ENCODE measurements around the gene CDK9.
A peak's percentile ranks its signal among the peaks of the same experiment; 100 is the strongest.
"Not testable (repeated sequence)": the region's sequence is repeated elsewhere in the genome, so short reads cannot be mapped to it uniquely, and the experiment has no call there.

The CDK9 gene

DNA sequence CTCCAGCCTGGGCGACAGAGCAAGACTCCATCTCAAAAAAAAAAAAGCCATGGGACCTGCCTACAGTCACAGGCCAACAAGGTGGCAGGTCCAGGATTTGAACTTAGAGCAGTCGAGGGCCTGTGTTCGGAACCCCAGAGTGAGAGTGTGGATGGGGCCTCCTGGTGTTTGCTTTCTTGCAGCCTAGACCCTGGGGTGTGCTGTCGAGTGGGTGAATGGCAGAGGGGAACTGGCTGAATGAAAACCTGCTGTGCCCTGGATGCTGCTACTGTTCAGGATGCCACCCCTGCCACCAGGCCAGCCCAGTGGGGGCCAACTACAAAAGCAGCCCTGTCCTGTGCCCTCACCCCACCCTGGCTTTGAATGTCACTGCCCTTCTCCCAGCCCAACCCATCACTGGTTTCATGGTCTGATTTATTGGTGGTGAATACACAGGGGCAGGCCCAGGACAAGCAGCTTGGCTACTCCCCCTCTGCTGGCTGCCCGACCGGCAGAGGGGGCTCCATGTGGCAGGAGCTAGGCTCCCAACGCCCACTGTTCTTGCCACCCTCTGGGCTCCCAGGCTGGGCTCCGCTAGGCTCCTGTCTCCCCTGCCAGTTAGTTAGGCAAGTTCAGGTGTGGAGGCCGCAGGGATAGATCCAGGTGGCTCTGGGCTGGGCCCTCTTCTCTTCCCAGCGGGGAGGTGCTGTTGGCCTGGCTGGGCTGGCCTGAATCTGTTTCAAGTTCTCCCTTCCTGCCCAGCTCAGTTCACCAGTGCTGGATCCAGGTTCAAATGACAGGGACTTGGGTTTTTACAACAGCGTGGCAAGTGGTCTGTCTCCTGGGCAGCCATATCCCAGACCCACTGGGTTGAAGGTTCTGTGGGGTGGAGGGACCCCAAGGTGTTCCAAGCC is 29.0 kb downstream of the CDK9 start:
- in situ Hi-C loops (cut with HindIII; ENCODE audit: low pct_ligation_motif_present, low pct_unique_long_range_greater_than_20kb, low sequenced_read_pairs): no loop called here
- DNase-seq: no peak

DNA sequence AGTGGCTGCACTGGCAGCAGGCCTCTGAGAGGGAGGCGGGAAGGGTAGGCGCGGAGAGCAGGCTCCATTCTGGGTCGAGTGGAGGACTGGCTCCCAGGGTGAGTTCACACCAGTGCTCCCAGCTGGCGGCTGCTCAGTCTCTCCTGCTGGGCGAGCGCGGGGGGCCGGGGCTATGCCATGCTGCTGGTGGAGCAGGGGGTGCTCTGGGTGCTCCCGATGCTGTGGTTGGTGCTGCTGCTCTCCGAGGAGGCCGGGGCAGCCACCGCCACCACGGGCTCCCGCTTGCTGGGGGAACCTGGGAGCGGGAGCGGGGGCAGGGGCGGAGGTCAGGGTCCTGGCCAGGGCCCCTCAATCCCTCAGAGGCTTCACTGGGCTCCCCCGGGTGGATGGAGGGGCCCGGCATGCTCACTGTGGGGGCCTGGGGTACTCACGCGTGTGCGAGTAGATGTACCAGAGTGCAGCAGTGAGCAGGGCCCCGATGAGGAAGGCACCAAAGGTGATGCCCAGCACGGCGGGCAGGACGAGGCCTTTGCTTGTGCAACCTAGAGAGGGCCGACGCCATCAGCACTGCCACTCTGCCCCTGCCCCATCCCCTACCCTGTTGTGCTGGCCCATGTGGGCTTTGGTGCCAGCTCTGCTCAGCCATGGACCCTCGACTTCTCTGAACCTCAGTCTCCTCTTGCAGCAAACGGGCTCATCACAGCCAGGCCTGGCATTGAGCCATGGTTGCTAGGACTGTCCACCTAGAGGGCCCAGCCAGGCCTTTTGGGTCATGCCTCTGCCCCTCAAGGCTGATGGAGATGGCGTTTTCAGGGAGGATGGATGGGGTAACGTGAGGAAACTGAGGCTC is 29.9 kb downstream of the CDK9 start:
- DNase-seq: no peak
- in situ Hi-C loops (cut with HindIII; ENCODE audit: low pct_ligation_motif_present, low pct_unique_long_range_greater_than_20kb, low sequenced_read_pairs): no loop called here

DNA sequence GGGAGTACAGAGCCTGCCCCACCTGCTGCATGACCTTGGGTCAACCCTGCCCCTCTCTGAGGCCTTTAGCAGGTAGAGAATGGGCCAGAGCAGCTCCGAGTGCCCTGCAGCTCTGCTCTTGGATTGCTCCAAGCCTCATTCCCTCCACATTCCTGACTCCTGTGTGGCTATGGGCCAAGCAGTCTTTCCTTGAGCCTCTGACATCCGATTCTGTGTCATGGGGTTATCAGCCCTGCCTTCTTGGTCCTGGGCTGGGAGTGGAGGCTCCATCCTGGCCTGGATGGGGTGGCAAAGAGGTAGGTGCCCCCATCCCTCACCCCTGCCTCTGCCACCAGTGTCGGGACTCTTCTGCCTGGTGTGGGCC is 30.5 kb downstream of the CDK9 start:
- DNase-seq: no peak
- in situ Hi-C loops (cut with HindIII; ENCODE audit: low pct_ligation_motif_present, low pct_unique_long_range_greater_than_20kb, low sequenced_read_pairs): no loop called here

DNA sequence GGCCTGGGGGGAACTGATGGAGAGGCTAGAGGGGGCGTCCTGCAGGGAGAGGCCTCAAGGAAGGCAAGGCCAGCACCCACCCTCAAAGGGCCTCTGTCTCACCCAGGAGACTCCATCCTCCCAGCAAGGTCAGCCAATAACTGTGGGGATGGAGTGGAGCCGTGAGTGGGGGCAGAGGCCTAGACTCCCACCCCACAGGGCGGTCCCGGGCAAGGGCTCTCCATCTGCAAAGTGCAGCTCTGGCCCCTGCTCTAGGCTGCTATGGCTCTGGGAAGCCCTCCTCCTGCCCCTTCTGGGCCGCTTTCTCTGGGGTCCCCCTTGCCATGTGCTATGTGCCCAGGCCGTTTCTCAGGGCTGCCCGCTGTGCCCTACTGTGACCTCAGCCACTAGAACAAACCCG is 30.9 kb downstream of the CDK9 start:
- no peak for DNase-seq
- in situ Hi-C loops (cut with HindIII; ENCODE audit: low pct_ligation_motif_present, low pct_unique_long_range_greater_than_20kb, low sequenced_read_pairs): no loop called here

DNA sequence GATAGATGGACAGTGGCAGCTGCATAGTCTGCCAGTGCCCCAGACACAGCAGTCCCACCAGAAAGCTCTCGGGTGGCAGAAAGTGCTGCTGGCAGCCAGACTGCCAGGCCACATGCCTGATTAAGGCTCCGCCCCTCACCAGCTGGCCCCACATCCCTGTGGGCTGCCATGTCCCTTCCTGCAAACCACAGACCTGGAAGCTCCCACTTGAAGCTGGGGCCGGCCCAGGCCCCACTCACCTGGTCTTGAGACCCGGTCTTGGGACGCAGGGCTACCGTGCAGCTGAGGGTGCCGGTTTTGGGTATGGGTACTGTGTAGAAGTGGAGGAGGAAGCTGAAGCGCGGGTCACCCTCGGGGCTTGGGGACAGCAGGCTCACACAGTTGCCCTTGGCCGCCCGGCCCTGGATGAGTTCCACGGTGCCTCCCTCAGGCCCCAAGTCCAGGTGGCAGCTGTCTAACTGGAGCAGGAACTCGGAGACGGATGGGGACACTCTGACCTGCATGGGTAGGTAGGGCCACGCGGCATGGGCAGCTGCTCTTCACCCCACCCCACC is 32.1 kb downstream of the CDK9 start:
- in situ Hi-C loops (cut with HindIII; ENCODE audit: low pct_ligation_motif_present, low pct_unique_long_range_greater_than_20kb, low sequenced_read_pairs): no loop called here
- DNase-seq: no peak

DNA sequence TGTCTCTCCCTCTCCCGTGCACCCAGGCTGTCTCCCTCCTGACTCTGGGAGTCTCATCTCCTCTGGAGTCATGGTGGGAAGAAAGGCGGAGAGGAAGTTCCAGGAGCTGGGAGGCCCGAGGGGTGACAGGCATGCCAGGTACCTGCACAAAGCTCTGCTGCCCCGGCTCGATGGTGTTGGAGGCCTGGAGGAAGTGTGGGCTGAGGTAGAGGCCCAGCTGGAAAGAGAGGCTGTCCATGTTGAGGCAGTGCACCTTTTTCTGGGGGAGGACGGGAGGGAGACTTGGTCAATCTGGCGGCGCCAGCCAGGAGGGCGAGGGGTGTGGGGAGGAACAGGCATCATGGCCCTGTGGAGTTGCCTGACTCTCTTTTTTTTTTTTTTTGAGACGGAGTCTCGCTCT is 32.7 kb downstream of the CDK9 start:
- in situ Hi-C loops (cut with HindIII; ENCODE audit: low pct_ligation_motif_present, low pct_unique_long_range_greater_than_20kb, low sequenced_read_pairs): no loop called here
- DNase-seq: no peak

DNA sequence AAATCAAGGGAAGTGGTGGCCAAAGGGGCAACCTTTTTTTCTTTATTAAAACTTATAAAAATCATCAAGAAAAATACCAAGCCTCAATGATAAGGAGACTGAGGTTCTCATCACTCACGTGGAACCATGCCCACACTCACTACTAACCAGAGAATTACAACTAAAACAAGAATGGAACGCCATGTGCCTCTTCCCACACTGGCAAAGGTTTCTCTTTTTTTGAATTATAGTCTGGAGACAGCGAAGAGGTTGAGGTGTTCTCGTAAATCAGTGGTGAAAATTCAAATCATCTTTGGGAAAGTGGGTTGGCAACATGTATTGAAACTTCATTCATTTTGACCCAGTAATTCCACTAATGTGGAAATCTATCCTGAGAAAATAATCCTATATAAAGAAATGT is 36.3 kb downstream of the CDK9 start:
- in situ Hi-C loops (cut with HindIII; ENCODE audit: low pct_ligation_motif_present, low pct_unique_long_range_greater_than_20kb, low sequenced_read_pairs): no loop called here
- no peak for DNase-seq

DNA sequence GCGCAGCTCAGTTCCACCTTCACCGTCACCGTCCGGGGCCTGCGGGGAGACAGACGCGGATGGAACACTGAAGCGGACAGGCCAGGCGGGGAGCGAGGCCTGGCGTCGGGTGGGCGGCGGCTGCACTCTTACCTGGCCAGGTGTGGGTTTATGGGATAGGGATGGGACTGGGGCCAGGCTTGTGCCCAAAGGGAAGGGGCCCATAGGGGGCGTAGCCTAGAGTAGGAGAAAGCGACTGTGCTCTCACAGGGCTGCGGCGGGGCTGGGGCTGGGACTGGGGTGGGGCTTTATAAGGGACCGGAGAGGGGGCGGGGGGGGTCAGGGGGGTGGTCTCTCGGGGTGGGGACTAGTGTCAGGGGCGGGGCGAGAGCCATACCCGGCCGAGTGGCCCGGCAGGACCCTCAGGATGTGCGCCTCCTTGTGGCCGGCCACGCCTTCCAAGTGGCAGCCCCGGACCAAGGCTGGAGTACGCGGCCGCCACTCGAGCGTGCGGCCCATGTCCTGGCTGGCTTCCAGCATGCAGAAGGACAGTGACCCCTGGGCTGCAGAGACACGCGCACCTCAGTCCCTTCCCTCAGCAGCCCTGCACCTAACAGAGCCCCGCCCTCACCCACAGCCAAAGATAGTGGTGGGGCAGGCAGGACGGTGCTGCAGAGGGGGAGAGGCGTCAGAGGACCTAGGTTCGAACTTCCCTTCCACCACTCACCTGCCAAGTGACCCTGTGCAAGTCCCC is 39.7 kb downstream of the CDK9 start:
- peak; percentile 41 for DNase-seq
- in situ Hi-C loops (cut with HindIII; ENCODE audit: low pct_ligation_motif_present, low pct_unique_long_range_greater_than_20kb, low sequenced_read_pairs): no loop called here

DNA sequence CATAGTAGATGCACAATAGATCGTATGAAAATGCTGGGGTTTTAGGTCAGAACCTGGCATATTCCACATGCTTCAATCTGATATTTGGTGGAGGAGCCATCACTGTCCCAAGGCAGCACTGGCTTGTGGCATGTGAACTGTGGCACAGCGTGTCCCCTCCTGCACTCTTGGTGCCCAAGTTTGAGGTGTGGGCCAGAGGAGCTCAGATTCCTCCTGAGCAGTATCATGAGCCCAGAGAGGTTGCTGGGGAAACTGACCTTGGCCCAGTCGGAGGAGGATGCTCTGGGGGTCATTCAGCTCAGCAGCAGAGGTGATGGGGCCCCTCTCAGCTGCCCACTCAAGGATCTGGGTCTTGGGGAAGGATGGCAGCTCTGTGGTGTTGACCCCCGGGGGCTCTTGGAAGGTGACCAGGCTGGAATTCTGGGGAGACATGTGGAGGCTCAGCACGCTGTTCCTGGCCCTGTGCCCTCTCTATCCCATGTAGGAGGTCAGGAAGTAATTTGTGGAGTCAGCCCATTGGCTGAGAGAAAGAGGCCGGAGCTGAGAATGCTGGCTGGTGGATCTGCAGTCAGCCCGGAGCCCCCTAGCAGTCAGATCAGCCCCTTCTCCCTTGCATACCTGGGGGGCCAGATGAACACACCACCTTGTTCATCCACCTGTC is 40.5 kb downstream of the CDK9 start:
- no peak for DNase-seq
- in situ Hi-C loops (cut with HindIII; ENCODE audit: low pct_ligation_motif_present, low pct_unique_long_range_greater_than_20kb, low sequenced_read_pairs): no loop called here

DNA sequence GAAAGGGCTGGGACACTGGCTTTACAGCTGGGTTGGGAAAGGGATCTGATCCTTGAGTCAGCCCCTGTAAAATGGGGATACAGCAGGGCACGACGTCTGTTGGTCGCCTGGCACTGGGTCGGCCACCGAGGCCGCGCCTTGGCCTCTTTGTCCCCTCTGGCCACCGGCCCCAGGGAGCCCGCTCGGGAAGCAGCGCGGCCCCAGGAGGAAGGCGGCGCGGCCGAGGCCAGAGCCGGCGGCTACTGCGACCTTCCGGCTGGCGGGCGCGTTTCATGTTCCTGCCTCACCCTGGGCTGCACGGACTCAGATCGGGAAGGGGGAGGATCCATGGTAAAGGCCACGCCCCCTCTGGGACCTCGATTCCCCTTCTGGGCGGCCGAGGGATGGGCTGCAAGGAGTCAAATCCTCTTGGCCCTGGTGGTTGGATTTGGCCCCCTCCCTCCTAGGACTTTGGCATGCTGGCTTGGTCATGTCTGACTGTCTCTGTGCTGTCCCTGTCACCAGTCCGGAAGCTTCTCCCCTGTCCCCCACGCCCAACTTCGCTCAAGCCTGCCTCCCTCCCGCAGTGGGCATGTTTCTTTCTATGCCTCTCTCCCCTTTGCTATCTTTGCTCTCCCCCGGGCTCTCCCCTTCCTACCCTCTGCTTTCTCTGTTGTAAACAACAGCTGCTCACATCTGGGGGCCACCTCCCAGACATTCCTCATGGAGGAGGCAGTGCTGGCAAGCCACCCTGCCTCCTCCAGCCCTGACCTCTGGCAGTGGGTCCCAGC is 42.6 kb downstream of the CDK9 start:
- DNase-seq: peak; percentile 70
- in situ Hi-C loops (cut with HindIII; ENCODE audit: low pct_ligation_motif_present, low pct_unique_long_range_greater_than_20kb, low sequenced_read_pairs): no loop called here

DNA sequence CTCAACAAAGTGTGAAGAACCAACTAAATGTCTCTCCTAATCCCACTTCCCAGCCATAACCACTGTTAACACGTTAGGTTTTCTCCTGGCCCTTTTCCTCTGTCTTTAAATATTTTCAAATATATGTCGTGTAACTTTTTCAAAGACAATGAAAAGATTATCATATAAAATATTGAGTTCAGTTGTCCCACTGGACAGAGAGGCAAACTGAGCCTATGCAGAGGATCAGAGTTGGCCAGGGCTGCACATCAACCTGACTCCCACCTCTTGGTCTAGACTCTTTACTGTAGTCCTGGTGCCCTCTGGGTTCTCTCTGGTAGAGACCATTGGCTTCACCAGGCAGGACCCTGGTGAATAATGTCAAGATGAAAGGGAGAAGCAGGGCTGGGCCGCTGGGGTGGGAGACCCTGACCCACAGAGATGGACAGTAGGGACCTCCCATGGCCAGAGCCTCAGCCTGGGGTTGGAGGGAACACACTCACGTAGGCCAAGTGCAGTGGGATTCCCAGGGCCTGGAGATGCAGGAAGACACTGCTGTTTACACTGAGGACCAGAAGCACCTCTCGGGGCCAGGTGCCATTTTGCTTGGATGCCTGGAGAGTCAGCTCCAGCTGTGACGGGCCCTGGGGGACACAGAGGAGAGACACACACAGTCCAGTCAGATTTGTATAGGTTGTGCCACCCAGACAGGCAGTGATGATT is 43.5 kb downstream of the CDK9 start:
- no peak for DNase-seq
- in situ Hi-C loops (cut with HindIII; ENCODE audit: low pct_ligation_motif_present, low pct_unique_long_range_greater_than_20kb, low sequenced_read_pairs): no loop called here

DNA sequence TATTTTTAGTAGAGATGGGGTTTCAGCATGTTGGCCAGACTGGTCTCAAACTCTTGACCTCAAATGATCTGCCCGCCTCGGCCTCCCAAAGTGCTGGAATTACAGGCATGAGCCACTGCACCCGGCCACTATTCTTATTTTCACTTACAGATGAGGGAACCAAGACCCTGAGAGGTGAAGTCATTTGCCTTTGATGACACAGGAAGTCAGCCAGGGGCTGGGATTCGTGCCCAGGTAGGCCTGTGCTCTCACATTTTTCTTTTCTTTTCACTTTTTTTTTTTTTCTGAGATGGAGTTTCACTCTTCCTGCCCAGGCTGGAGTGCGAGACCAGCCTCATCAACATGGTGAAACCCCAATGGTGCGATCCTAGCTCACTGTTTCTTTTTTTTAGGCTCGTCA is 46.4 kb downstream of the CDK9 start:
- in situ Hi-C loops (cut with HindIII; ENCODE audit: low pct_ligation_motif_present, low pct_unique_long_range_greater_than_20kb, low sequenced_read_pairs): no loop called here
- no peak for DNase-seq

DNA sequence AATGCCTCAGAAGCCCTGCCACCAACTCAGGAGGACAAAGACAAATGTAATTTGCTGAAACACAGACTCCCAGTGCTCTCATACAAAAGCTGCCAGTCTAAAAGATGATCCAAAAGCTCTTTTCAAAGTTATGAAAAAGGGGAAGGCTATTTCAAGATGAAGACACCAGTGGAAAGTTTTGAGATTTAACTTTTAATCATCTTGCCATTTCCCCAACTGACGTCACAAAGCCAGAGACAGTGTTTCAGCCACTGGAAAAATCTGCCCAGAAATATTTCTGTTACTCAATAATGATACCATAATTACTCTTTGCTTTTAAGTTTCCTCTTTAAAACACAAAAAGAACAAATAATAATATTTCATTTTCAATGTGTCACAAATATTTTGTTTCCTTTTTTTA is 47.7 kb downstream of the CDK9 start:
- in situ Hi-C loops (cut with HindIII; ENCODE audit: low pct_ligation_motif_present, low pct_unique_long_range_greater_than_20kb, low sequenced_read_pairs): no loop called here
- no peak for DNase-seq

DNA sequence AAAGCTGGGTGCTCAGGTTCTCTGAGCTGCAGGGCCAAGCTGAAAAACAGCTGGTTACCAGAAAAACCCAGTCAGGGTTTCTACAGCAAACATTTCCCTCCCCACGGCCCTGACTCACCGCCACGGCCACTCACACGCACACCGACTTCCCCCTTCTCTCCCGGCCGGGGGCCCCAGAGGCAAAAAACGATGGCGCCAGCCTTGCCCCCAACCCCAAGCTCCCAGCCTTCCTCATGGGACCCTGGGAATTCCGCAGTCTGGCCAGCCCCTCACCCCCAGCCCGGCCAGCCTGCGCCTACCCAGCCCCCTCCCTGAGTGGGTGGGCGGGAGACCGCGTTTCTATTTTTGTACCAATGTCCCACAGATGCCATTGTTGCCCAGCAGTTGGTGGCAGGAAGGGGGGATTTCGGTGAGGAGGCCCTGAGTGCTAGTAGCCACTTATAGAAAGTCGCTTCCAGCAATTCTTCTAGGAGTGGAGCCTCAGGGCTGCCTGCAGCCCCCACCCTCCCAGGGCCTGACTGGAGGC is 50.2 kb downstream of the CDK9 start:
- in situ Hi-C loops (cut with HindIII; ENCODE audit: low pct_ligation_motif_present, low pct_unique_long_range_greater_than_20kb, low sequenced_read_pairs): no loop called here
- no peak for DNase-seq

DNA sequence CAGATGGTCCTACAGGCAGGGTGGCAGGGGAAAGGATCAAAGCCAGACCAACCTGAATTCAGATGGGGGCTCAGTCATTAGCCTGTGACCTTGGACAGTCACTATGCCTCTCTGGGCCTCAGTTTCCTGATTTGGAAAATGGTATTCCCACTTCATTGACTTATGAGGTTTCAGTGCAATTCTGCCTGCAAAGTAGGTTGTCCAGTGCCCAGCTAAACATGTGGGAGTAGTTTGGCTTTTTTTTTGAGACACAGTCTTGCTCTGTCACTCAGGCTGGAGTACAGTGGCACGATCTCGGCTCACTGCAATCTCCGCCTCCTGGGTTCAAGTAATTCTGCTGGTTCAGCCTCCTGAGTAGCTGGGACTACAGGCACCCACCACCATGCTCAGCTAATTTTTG is 50.7 kb downstream of the CDK9 start:
- DNase-seq; in situ Hi-C loops (cut with HindIII; ENCODE audit: low pct_ligation_motif_present, low pct_unique_long_range_greater_than_20kb, low sequenced_read_pairs): not testable (repeated sequence)

DNA sequence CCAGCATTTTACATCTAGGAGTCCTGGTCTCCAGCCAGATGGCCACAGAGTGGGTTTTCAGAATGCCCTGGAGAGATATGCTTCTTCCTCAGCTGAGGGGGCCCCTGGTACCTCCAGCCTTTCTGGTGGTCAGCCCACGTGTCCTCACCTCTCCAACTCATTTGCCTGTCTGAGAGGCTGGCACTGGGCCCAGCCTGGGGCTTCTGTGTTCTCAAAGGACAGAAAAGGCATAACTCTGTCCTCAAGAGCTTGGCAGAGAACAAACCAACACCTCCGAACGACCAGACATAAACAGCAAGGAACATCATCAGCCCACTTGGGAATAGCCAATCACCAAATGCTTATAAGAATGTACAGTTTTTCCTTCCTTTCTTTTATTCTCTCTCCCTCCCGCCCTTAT is 51.5 kb downstream of the CDK9 start:
- no peak for DNase-seq
- in situ Hi-C loops (cut with HindIII; ENCODE audit: low pct_ligation_motif_present, low pct_unique_long_range_greater_than_20kb, low sequenced_read_pairs): no loop called here
